GM23338 (cell line): Measurements from ENCODE around the gene CST9. TPM values are rescaled to one million over a fixed set of nuclear protein-coding genes. Genes with fewer than 3 reads are reported as not detected.

Experiments
- ATAC-seq: fragments of 200-7000 bp; cut with Tn5 transposase; 3 replicates; pipeline ENCODE4 v1.9.1; 2020
- DNase-seq: peaks from one replicate; pipeline ENCODE4 v3.0.0-alpha.2; 2015; ENCODE audit warnings: low spot score
- H2AFZ ChIP-seq: fragments of 200-600 bp; sonication (generic); 2 replicates; pipeline ENCODE4 v1.8.0; 2016; ENCODE audit warnings: antibody characterized with exemption, mild to moderate bottlenecking, moderate library complexity
- H3F3A ChIP-seq: fragments of 200-600 bp; sonication (generic); replicated peaks from 2 replicates; pipeline ENCODE4 v1.8.0; 2017; ENCODE audit warnings: antibody characterized with exemption, mixed run types, low read depth
- H3K27ac ChIP-seq: fragments of 200-600 bp; sonication (generic); 2 replicates; pipeline ENCODE4 v1.6.1; 2016; ENCODE audit warnings: low read depth
- H3K27me3 ChIP-seq: fragments of 200-600 bp; sonication (generic); 2 replicates; pipeline ENCODE4 v1.8.0; 2016; ENCODE audit warnings: mild to moderate bottlenecking, mixed run types, moderate library complexity; ENCODE audit not compliant: insufficient read depth
- H3K36me3 ChIP-seq: fragments of 200-600 bp; sonication (generic); 2 replicates; pipeline ENCODE4 v1.8.0; 2016; ENCODE audit warnings: mild to moderate bottlenecking; ENCODE audit not compliant: insufficient read depth
- H3K4me1 ChIP-seq: fragments of 200-600 bp; sonication (generic); 2 replicates; pipeline ENCODE4 v1.8.0; 2016; ENCODE audit warnings: mild to moderate bottlenecking, moderate library complexity; ENCODE audit not compliant: insufficient read depth
- H3K4me2 ChIP-seq: fragments of 200-600 bp; sonication (generic); 2 replicates; pipeline ENCODE4 v1.7.1; 2017; ENCODE audit warnings: mixed run types
- H3K4me3 ChIP-seq: fragments of 200-600 bp; sonication (generic); 2 replicates; pipeline ENCODE4 v1.6.1; 2016; ENCODE audit warnings: mixed run types
- H3K79me2 ChIP-seq: fragments of 200-600 bp; sonication (generic); replicated peaks from 2 replicates; pipeline ENCODE4 v1.8.0; 2017; ENCODE audit warnings: mild to moderate bottlenecking; ENCODE audit not compliant: insufficient read depth
- H3K9me2 ChIP-seq: fragments of 200-600 bp; sonication (generic); 2 replicates; pipeline ENCODE4 v1.8.0; 2017; ENCODE audit not compliant: insufficient read depth
- H4K20me1 ChIP-seq: fragments of 200-600 bp; sonication (generic); replicated peaks from 2 replicates; pipeline ENCODE4 v1.8.0; 2017; ENCODE audit warnings: mild to moderate bottlenecking; ENCODE audit not compliant: insufficient read depth
- H3K27ac Mint-ChIP-seq: 2 replicates; pipeline ENCODE4 v1.8.0; 2020; ENCODE audit warnings: inconsistent platforms, mild to moderate bottlenecking, moderate library complexity, mixed read lengths
- H3K27me3 Mint-ChIP-seq: 3 replicates; pipeline ENCODE4 v1.8.0; 2022; ENCODE audit warnings: low read depth, mild to moderate bottlenecking, moderate library complexity, mixed read lengths, inconsistent platforms; ENCODE audit not compliant: insufficient read depth, poor library complexity
- H3K36me3 Mint-ChIP-seq: 3 replicates; pipeline ENCODE4 v1.8.0; 2021; ENCODE audit warnings: low read depth, mild to moderate bottlenecking, inconsistent platforms, moderate library complexity, mixed read lengths
- H3K4me1 Mint-ChIP-seq: 3 replicates; pipeline ENCODE4 v1.8.0; 2020; ENCODE audit warnings: mild to moderate bottlenecking, inconsistent platforms, mixed read lengths
- H3K4me3 Mint-ChIP-seq: 3 replicates; pipeline ENCODE4 v1.8.0; 2021; ENCODE audit warnings: moderate library complexity, mild to moderate bottlenecking, inconsistent platforms, mixed read lengths
- H3K9me3 Mint-ChIP-seq: 3 replicates; pipeline ENCODE4 v1.8.0; 2020; ENCODE audit warnings: moderate library complexity, mild to moderate bottlenecking, inconsistent platforms, mixed read lengths
- CREB1 ChIP-seq: fragments of 250-450 bp; sonication (Bioruptor Pico); IDR thresholded peaks from 2 replicates; pipeline ENCODE4 v1.5.0; 2020; ENCODE audit warnings: low read depth, mild to moderate bottlenecking, moderate library complexity
- EZH2 ChIP-seq: fragments of 200-600 bp; sonication (generic); IDR thresholded peaks from one replicate; pipeline ENCODE4 v1.8.0; 2017; ENCODE audit warnings: antibody characterized with exemption, mild to moderate bottlenecking, low read depth; ENCODE audit not compliant: unreplicated experiment
- EZH2phosphoT487 ChIP-seq: fragments of 200-600 bp; sonication (generic); IDR thresholded peaks from one replicate; pipeline ENCODE4 v1.8.1; 2018; ENCODE audit warnings: antibody characterized with exemption; ENCODE audit not compliant: unreplicated experiment
- JUNB ChIP-seq: IDR thresholded peaks from one replicate; pipeline ENCODE4 v1.6.1; 2016; ENCODE audit warnings: antibody characterized with exemption; ENCODE audit not compliant: unreplicated experiment
- NANOG ChIP-seq: IDR thresholded peaks from 2 replicates; pipeline ENCODE4 v1.6.1; 2016; ENCODE audit warnings: antibody characterized with exemption, borderline replicate concordance
- POLR2AphosphoS5 ChIP-seq: IDR thresholded peaks from 2 replicates; pipeline ENCODE4 v1.6.1; 2016; ENCODE audit warnings: antibody characterized with exemption, low read depth
- STAT1 ChIP-seq: IDR thresholded peaks from one replicate; pipeline ENCODE4 v1.6.1; 2016; ENCODE audit warnings: antibody characterized with exemption; ENCODE audit not compliant: unreplicated experiment
- ZNF114 ChIP-seq: fragments of 250-450 bp; sonication (Bioruptor Pico); IDR thresholded peaks from 2 replicates; pipeline ENCODE4 v1.5.0; 2020; ENCODE audit warnings: mild to moderate bottlenecking, moderate library complexity
- ZNF331 ChIP-seq: fragments of 250-450 bp; sonication (Bioruptor Pico); IDR thresholded peaks from 2 replicates; pipeline ENCODE4 v1.5.0; 2020; ENCODE audit warnings: low read depth, mild to moderate bottlenecking, moderate library complexity
- polyA plus RNA-seq: library from polyadenylated mRNA; unstranded; fragments of >200 nt; fragmentation: Nextera tagmentation; extraction: Ambion mirVana; gene quantifications from 2 replicates; pipeline ENCODE4 v1.2.1, GENCODE V29; 2016
- total RNA-seq: library from RNA; depleted of rRNA; stranded (reverse); fragments of >200 nt; shearing (Covaris generic); gene quantifications from 2 replicates; pipeline ENCODE4 v1.2.3, GENCODE V29; 2014
- TF ChIP-seq, protein P1 (sequence below): IDR thresholded peaks from one replicate; pipeline ENCODE4 v1.6.1; 2018; ENCODE audit warnings: antibody characterized with exemption; ENCODE audit not compliant: unreplicated experiment
- TF ChIP-seq, protein P2 (sequence below): fragments of 250-450 bp; sonication (Bioruptor Pico); IDR thresholded peaks from 2 replicates; pipeline ENCODE4 v1.5.0; 2020; ENCODE audit warnings: mild to moderate bottlenecking, moderate library complexity
- TF ChIP-seq, protein P3 (sequence below), 2 experiments: fragments of 200-600 bp in 1 of 2; sonication (generic) in 1 of 2; conservative IDR thresholded peaks; 2 replicates each; pipeline versions ENCODE4 v1.5.1 to v1.6.1; 2016 to 2017; ENCODE audit warnings: antibody characterized with exemption in 2 of 2, low read depth in 2 of 2, mild to moderate bottlenecking in 2 of 2, moderate library complexity in 1 of 2
- TF ChIP-seq, protein P4 (sequence below): IDR thresholded peaks from 2 replicates; pipeline ENCODE4 v1.6.1; 2016; ENCODE audit warnings: antibody characterized with exemption

CST9 gene
- total and polyA plus RNA-seq, 2 experiments from 2014 or later: not detected

DNA sequence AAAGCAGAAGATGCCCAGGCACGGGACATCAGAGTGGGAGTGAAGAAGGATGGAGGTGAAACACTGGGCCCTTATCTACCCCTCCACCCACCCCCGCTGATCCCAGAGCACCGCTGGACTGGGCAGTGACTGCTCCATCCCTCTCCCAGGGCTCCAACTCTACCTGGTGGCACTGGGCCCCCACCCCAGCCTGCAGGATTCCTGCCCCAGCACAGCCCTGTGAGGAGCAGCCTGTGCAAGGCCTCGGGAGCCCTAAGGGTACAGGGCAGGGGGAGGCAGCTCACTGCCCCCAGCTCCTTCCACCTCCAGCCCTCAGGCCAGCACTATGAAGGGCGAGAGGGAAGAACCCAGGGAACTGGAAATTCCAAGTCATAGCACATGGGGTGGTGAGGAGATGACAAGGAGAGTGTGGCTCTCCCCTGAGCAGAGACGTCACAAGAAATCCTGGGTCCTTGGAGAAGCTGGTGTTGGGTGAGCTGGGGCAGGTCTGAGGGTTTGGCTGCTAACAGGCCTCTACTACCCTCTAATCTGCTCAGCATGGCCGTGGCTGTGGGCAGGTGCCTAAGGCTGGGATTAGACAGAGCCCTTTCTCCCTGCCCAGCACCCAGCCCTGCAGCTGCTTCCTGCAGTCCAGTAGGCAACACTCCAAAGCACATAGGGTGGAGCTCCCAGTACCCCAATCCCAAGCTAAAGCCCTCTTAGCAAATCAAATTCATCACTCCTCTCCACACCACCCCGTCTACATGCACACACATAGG, 28.5 kb upstream of the CST9 start:
- Histone ChIP-seq H3F3A (no peaks in the 10 kb centered on the region), H3K9me2 (peaks cover 6% of the 10 kb centered on the region; the same call in 1 of the 2 replicates), H3K36me3 (no peaks in the 10 kb centered on the region), H3K79me2 (no peaks in the 10 kb centered on the region), H2AFZ (no peak overlapping the region), H4K20me1 (no peaks in the 10 kb centered on the region), H3K27ac (no peak overlapping the region), H3K27me3 (peaks cover 12% of the 10 kb centered on the region), H3K4me3 (no peak overlapping the region), H3K4me1 (peaks cover 13% of the 10 kb centered on the region; the same call in 1 of the 2 replicates), H3K4me2 (no peak overlapping the region)
- H3K4me1 Mint-ChIP-seq: peaks cover 21% of the 10 kb centered on the region
- H3K4me3 Mint-ChIP-seq: no peak overlapping the region
- ATAC-seq (no peak), DNase-seq (no peak)
- H3K9me3 Mint-ChIP-seq: peaks cover 3% of the 10 kb centered on the region; the same call in 1 of the 3 replicates
- H3K27me3 Mint-ChIP-seq: peaks cover 17% of the 10 kb centered on the region
- no peak overlapping the region for H3K27ac Mint-ChIP-seq
- TF ChIP-seq POLR2AphosphoS5 (no peak), NANOG (no peak), JUNB (no peak), ZNF114 (CRISPR knock-in tag) (no peak), EZH2 (no peak), ZNF331 (no peak), STAT1 (no peak), EZH2phosphoT487 (no peak), CREB1 (CRISPR knock-in tag) (no peak)
- TF ChIP-seq, protein P1, sequence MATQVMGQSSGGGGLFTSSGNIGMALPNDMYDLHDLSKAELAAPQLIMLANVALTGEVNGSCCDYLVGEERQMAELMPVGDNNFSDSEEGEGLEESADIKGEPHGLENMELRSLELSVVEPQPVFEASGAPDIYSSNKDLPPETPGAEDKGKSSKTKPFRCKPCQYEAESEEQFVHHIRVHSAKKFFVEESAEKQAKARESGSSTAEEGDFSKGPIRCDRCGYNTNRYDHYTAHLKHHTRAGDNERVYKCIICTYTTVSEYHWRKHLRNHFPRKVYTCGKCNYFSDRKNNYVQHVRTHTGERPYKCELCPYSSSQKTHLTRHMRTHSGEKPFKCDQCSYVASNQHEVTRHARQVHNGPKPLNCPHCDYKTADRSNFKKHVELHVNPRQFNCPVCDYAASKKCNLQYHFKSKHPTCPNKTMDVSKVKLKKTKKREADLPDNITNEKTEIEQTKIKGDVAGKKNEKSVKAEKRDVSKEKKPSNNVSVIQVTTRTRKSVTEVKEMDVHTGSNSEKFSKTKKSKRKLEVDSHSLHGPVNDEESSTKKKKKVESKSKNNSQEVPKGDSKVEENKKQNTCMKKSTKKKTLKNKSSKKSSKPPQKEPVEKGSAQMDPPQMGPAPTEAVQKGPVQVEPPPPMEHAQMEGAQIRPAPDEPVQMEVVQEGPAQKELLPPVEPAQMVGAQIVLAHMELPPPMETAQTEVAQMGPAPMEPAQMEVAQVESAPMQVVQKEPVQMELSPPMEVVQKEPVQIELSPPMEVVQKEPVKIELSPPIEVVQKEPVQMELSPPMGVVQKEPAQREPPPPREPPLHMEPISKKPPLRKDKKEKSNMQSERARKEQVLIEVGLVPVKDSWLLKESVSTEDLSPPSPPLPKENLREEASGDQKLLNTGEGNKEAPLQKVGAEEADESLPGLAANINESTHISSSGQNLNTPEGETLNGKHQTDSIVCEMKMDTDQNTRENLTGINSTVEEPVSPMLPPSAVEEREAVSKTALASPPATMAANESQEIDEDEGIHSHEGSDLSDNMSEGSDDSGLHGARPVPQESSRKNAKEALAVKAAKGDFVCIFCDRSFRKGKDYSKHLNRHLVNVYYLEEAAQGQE: no peak
- TF ChIP-seq, protein P2, sequence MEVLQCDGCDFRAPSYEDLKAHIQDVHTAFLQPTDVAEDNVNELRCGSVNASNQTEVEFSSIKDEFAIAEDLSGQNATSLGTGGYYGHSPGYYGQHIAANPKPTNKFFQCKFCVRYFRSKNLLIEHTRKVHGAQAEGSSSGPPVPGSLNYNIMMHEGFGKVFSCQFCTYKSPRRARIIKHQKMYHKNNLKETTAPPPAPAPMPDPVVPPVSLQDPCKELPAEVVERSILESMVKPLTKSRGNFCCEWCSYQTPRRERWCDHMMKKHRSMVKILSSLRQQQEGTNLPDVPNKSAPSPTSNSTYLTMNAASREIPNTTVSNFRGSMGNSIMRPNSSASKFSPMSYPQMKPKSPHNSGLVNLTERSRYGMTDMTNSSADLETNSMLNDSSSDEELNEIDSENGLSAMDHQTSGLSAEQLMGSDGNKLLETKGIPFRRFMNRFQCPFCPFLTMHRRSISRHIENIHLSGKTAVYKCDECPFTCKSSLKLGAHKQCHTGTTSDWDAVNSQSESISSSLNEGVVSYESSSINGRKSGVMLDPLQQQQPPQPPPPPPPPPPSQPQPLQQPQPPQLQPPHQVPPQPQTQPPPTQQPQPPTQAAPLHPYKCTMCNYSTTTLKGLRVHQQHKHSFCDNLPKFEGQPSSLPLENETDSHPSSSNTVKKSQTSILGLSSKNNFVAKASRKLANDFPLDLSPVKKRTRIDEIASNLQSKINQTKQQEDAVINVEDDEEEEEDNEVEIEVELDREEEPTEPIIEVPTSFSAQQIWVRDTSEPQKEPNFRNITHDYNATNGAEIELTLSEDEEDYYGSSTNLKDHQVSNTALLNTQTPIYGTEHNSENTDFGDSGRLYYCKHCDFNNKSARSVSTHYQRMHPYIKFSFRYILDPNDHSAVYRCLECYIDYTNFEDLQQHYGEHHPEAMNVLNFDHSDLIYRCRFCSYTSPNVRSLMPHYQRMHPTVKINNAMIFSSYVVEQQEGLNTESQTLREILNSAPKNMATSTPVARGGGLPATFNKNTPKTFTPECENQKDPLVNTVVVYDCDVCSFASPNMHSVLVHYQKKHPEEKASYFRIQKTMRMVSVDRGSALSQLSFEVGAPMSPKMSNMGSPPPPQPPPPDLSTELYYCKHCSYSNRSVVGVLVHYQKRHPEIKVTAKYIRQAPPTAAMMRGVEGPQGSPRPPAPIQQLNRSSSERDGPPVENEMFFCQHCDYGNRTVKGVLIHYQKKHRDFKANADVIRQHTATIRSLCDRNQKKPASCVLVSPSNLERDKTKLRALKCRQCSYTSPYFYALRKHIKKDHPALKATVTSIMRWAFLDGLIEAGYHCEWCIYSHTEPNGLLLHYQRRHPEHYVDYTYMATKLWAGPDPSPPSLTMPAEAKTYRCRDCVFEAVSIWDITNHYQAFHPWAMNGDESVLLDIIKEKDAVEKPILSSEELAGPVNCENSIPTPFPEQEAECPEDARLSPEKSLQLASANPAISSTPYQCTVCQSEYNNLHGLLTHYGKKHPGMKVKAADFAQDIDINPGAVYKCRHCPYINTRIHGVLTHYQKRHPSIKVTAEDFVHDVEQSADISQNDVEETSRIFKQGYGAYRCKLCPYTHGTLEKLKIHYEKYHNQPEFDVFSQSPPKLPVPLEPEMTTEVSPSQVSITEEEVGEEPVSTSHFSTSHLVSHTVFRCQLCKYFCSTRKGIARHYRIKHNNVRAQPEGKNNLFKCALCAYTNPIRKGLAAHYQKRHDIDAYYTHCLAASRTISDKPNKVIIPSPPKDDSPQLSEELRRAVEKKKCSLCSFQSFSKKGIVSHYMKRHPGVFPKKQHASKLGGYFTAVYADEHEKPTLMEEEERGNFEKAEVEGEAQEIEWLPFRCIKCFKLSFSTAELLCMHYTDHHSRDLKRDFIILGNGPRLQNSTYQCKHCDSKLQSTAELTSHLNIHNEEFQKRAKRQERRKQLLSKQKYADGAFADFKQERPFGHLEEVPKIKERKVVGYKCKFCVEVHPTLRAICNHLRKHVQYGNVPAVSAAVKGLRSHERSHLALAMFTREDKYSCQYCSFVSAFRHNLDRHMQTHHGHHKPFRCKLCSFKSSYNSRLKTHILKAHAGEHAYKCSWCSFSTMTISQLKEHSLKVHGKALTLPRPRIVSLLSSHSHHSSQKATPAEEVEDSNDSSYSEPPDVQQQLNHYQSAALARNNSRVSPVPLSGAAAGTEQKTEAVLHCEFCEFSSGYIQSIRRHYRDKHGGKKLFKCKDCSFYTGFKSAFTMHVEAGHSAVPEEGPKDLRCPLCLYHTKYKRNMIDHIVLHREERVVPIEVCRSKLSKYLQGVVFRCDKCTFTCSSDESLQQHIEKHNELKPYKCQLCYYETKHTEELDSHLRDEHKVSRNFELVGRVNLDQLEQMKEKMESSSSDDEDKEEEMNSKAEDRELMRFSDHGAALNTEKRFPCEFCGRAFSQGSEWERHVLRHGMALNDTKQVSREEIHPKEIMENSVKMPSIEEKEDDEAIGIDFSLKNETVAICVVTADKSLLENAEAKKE (CRISPR knock-in tag): no peak
- TF ChIP-seq, protein P3, sequence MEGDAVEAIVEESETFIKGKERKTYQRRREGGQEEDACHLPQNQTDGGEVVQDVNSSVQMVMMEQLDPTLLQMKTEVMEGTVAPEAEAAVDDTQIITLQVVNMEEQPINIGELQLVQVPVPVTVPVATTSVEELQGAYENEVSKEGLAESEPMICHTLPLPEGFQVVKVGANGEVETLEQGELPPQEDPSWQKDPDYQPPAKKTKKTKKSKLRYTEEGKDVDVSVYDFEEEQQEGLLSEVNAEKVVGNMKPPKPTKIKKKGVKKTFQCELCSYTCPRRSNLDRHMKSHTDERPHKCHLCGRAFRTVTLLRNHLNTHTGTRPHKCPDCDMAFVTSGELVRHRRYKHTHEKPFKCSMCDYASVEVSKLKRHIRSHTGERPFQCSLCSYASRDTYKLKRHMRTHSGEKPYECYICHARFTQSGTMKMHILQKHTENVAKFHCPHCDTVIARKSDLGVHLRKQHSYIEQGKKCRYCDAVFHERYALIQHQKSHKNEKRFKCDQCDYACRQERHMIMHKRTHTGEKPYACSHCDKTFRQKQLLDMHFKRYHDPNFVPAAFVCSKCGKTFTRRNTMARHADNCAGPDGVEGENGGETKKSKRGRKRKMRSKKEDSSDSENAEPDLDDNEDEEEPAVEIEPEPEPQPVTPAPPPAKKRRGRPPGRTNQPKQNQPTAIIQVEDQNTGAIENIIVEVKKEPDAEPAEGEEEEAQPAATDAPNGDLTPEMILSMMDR (conservative IDR thresholded peaks at IDR 0.05; ENCODE audit: low read depth in 2 of 2): no peak
- TF ChIP-seq, protein P4, sequence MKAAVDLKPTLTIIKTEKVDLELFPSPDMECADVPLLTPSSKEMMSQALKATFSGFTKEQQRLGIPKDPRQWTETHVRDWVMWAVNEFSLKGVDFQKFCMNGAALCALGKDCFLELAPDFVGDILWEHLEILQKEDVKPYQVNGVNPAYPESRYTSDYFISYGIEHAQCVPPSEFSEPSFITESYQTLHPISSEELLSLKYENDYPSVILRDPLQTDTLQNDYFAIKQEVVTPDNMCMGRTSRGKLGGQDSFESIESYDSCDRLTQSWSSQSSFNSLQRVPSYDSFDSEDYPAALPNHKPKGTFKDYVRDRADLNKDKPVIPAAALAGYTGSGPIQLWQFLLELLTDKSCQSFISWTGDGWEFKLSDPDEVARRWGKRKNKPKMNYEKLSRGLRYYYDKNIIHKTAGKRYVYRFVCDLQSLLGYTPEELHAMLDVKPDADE: no peak
- H3K36me3 Mint-ChIP-seq: no peaks in the 10 kb centered on the region; the same call in 2 of the 3 replicates
